ENCODE results near the gene GALK2.

Gene GALK2

DNA sequence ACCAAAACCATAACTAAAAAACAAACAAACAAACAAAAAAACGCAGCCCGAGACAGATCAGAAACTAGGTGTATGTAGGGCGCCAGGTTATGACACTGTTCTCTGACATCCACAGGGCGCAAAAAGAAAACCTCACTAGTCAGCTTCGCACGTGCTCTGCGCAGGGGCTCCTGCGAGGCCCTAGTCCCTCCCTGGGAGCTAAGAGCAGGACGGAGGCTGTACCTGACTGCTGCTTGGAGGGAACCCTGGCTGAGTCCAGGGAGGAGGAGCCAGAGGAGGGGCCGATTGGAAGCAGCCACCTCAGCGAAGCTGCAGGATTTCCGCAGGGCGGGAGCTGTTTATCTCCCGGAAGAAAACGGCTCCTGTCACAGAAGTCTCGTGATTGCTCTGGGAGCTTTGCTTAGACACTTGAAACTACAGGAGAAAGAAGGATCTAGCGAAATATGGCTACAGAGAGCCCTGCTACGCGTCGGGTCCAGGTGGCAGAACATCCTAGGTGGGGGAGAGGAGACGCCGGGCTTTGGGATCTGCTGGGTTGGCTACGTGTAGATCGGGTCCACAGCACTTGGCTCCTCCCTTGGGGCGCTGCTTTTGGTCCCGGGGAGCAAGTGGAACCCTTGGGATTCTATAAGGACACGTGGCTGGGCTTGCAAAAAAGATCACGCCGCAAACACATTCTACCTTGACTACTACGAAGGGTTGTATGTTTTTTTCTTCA lies at the start of gene GALK2:
TSS of gene GALK2 (plus strand) at position 368 of the 718 bp plus-strand sequence. CDS start at position 444, 76 bp downstream.
- peak; percentile 73 for DNase-seq (ENCODE audit: low spot score)
- TF ChIP-seq, protein P1, sequence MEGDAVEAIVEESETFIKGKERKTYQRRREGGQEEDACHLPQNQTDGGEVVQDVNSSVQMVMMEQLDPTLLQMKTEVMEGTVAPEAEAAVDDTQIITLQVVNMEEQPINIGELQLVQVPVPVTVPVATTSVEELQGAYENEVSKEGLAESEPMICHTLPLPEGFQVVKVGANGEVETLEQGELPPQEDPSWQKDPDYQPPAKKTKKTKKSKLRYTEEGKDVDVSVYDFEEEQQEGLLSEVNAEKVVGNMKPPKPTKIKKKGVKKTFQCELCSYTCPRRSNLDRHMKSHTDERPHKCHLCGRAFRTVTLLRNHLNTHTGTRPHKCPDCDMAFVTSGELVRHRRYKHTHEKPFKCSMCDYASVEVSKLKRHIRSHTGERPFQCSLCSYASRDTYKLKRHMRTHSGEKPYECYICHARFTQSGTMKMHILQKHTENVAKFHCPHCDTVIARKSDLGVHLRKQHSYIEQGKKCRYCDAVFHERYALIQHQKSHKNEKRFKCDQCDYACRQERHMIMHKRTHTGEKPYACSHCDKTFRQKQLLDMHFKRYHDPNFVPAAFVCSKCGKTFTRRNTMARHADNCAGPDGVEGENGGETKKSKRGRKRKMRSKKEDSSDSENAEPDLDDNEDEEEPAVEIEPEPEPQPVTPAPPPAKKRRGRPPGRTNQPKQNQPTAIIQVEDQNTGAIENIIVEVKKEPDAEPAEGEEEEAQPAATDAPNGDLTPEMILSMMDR (IDR thresholded peaks at IDR 0.05; ENCODE audit: extremely low read depth, insufficient read depth, missing control alignments) = no peak
- in situ Hi-C loops (cut with MboI; ENCODE audit: low pct_unique_long_range_greater_than_20kb, low sequenced_read_pairs, unreplicated experiment) = no loop called here

- TF ChIP-seq, protein P1 (IDR thresholded peaks at IDR 0.05; ENCODE audit: extremely low read depth, insufficient read depth, missing control alignments) = no peak
- in situ Hi-C loops (cut with MboI; ENCODE audit: low pct_unique_long_range_greater_than_20kb, low sequenced_read_pairs, unreplicated experiment) = no loop called here
Measured at GRCh38 chr15:49120832-49121231, 49.2 kb upstream of the GALK2 start.

DNA sequence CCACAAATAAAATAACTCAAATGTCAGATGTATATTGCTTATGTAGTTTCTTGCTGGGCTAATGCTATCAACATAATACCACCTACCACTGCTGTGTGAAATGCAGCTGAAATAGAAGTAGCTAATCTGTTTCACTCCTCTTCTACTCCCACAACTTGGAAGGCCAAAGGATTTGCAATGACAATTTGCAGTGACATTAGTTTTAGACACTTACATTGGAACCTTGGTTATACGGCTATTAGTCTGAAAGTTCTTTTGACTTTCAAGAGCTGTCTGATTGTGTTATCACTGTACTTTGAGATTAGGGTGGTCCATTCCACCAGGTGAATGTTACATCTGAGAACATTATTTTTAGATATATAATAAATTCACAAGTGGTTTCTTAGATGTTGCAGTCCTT lies 48.1 kb upstream of the GALK2 start:
- in situ Hi-C loops (cut with MboI; ENCODE audit: low pct_unique_long_range_greater_than_20kb, low sequenced_read_pairs, unreplicated experiment) = no loop called here
- DNase-seq (ENCODE audit: low spot score) = no peak
- TF ChIP-seq, protein P1 (IDR thresholded peaks at IDR 0.05; ENCODE audit: extremely low read depth, insufficient read depth, missing control alignments) = no peak

More at GRCh38 chr15:49120832-49121231, 49.2 kb upstream of the GALK2 start:
- DNase-seq (ENCODE audit: low spot score) = no peak

DNA sequence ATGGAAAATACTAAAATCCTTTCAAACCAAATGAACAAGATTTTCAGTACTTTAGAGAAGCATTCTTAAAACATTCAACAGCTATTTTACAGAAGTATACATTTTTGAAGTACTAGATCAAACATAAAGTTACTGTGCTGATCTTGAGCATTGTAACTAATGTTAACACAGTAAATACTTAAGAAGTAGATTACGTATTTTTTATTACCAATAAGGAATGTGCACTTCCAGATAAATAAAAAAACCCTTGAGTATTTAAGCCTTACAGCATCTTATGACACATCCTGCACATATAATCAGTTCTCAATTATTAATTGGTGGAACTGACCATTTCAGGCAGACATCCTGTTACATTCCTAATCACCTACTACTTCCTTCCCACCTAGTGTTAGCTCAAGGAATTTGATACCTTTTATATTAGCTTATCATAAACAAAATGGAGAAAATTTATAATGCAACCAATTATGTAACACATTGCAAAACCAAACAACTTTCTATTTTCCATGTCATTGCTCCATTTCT lies 47.4 kb upstream of the GALK2 start:
- in situ Hi-C loops (cut with MboI; ENCODE audit: low pct_unique_long_range_greater_than_20kb, low sequenced_read_pairs, unreplicated experiment) = no loop called here
- no peak for DNase-seq (ENCODE audit: low spot score)
- TF ChIP-seq, protein P1 (IDR thresholded peaks at IDR 0.05; ENCODE audit: extremely low read depth, insufficient read depth, missing control alignments) = no peak

DNA sequence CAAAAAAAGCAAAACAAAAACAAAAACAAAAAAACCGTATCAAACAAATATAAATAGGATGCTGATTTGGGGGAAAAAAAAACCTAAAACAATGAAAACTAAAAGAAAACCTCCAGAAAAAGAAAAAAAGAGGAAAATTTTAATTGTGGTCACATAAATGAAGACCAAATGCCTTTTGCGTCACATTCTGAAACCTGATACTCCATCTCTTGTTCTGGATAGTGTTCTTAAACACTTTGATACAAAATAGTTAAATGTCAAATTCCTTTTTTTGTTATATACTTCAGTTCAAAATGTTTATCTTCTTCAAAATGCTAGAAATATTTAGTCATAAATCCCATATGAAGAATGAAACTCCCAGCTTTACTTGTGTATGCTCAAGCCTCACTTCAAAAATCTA lies 45.7 kb upstream of the GALK2 start:
- in situ Hi-C loops (cut with MboI; ENCODE audit: low pct_unique_long_range_greater_than_20kb, low sequenced_read_pairs, unreplicated experiment) = no loop called here
- DNase-seq (ENCODE audit: low spot score) = no peak
- TF ChIP-seq, protein P1 (IDR thresholded peaks at IDR 0.05; ENCODE audit: extremely low read depth, insufficient read depth, missing control alignments) = no peak

- DNase-seq (ENCODE audit: low spot score) = no peak
- in situ Hi-C loops (cut with MboI; ENCODE audit: low pct_unique_long_range_greater_than_20kb, low sequenced_read_pairs, unreplicated experiment) = no loop called here
- TF ChIP-seq, protein P1 (IDR thresholded peaks at IDR 0.05; ENCODE audit: extremely low read depth, insufficient read depth, missing control alignments) = no peak
Measured at GRCh38 chr15:49131403-49131802, 38.6 kb upstream of the GALK2 start.
